Rectal smooth muscle tissue (tissue), 1 donor: ENCODE data around the gene THADA.
"Not testable (repeated sequence)": the region's sequence is repeated elsewhere in the genome, so short reads cannot be mapped to it uniquely, and the experiment has no call there.

Experiments used
- H3K27ac ChIP-seq: one replicate; pipeline ENCODE4 v1.7.0; 2013; ENCODE audit warnings: low read depth, low read length, inconsistent platforms
- H3K27me3 ChIP-seq: one replicate; pipeline ENCODE4 v1.7.0; 2013; ENCODE audit warnings: low read length; ENCODE audit not compliant: control insufficient read depth, insufficient read depth
- H3K36me3 ChIP-seq: one replicate; pipeline ENCODE4 v1.7.0; 2013; ENCODE audit warnings: low read length; ENCODE audit not compliant: control insufficient read depth, insufficient read depth
- H3K4me1 ChIP-seq: one replicate; pipeline ENCODE4 v1.7.0; 2013; ENCODE audit warnings: low read length; ENCODE audit not compliant: control insufficient read depth, insufficient read depth
- H3K4me3 ChIP-seq: one replicate; pipeline ENCODE4 v1.7.0; 2013; ENCODE audit warnings: low read length
- H3K9ac ChIP-seq: one replicate; pipeline ENCODE4 v1.7.0; 2013; ENCODE audit warnings: low read length

Gene THADA

GRCh38 chr2:43452318-43452731 is 143.5 kb downstream of the THADA start:
- Histone ChIP-seq H3K4me3 (no peak overlapping the region), H3K9ac (no peak overlapping the region), H3K36me3 (no peaks in the 10 kb centered on the region), H3K27ac (no peak overlapping the region), H3K27me3 (no peaks in the 10 kb centered on the region), H3K4me1 (peaks cover 11% of the 10 kb centered on the region)

GRCh38 chr2:43450617-43451016 is 145.2 kb downstream of the THADA start:
- no peak overlapping the region for H3K27ac ChIP-seq
- H3K4me3 ChIP-seq = no peak overlapping the region
- peaks cover 6% of the 10 kb centered on the region for H3K4me1 ChIP-seq
- H3K36me3 ChIP-seq = no peaks in the 10 kb centered on the region
- H3K27me3 ChIP-seq = no peaks in the 10 kb centered on the region
- no peak overlapping the region for H3K9ac ChIP-seq

- Histone ChIP-seq H3K4me3 (no peak overlapping the region), H3K36me3 (no peaks in the 10 kb centered on the region), H3K27me3 (no peaks in the 10 kb centered on the region), H3K4me1 (peaks cover 5% of the 10 kb centered on the region), H3K27ac (no peak overlapping the region), H3K9ac (no peak overlapping the region)
Observed at GRCh38 chr2:43448822-43449110, 147.1 kb downstream of the THADA start.

- Histone ChIP-seq H3K27ac (no peak overlapping the region), H3K36me3 (no peaks in the 10 kb centered on the region), H3K27me3 (no peaks in the 10 kb centered on the region), H3K9ac (no peak overlapping the region), H3K4me1 (no peaks in the 10 kb centered on the region), H3K4me3 (no peak overlapping the region)
Observed at GRCh38 chr2:43448011-43448821, 147.6 kb downstream of the THADA start.

- H3K27ac ChIP-seq, H3K4me3 ChIP-seq: not testable (repeated sequence)
Observed at GRCh38 chr2:43446755-43447154, 149.1 kb downstream of the THADA start.

GRCh38 chr2:43445781-43446180 is 150.1 kb downstream of the THADA start:
- Histone ChIP-seq H3K4me3 (no peak overlapping the region), H3K27ac (peak overlapping the region; percentile 46), H3K4me1 (peaks cover 11% of the 10 kb centered on the region)

More at GRCh38 chr2:43446755-43447154, 149.1 kb downstream of the THADA start:
- H3K27me3 ChIP-seq, H3K36me3 ChIP-seq, H3K9ac ChIP-seq, H3K4me1 ChIP-seq: not testable (repeated sequence)

GRCh38 chr2:43444989-43445645 is 150.7 kb downstream of the THADA start:
- H3K4me3 ChIP-seq = no peak overlapping the region
- H3K27ac ChIP-seq = peak overlapping the region; percentile 46
- no peaks in the 10 kb centered on the region for H3K36me3 ChIP-seq
- peaks cover 15% of the 10 kb centered on the region for H3K4me1 ChIP-seq
- H3K27me3 ChIP-seq = no peaks in the 10 kb centered on the region
- H3K9ac ChIP-seq = no peak overlapping the region

More at GRCh38 chr2:43445781-43446180, 150.1 kb downstream of the THADA start:
- Histone ChIP-seq H3K27me3 (no peaks in the 10 kb centered on the region), H3K36me3 (no peaks in the 10 kb centered on the region), H3K9ac (no peak overlapping the region)

- no peak overlapping the region for H3K4me3 ChIP-seq
- H3K27ac ChIP-seq = no peak overlapping the region
- H3K36me3 ChIP-seq = no peaks in the 10 kb centered on the region
- H3K9ac ChIP-seq = no peak overlapping the region
- H3K27me3 ChIP-seq = no peaks in the 10 kb centered on the region
- peaks cover 15% of the 10 kb centered on the region for H3K4me1 ChIP-seq
Observed at GRCh38 chr2:43443282-43443681, 152.6 kb downstream of the THADA start.

- H3K9ac ChIP-seq = no peak overlapping the region
- peak overlapping the region; percentile 57 for H3K27ac ChIP-seq
- no peaks in the 10 kb centered on the region for H3K27me3 ChIP-seq
- H3K4me3 ChIP-seq = no peak overlapping the region
- H3K4me1 ChIP-seq = peaks cover 15% of the 10 kb centered on the region
- H3K36me3 ChIP-seq = no peaks in the 10 kb centered on the region
Observed at GRCh38 chr2:43441195-43441594, 154.6 kb downstream of the THADA start.

GRCh38 chr2:43438858-43439655 is 156.8 kb downstream of the THADA start:
- Histone ChIP-seq H3K4me3 (no peak overlapping the region), H3K27me3 (no peaks in the 10 kb centered on the region), H3K36me3 (no peaks in the 10 kb centered on the region), H3K4me1 (peaks cover 15% of the 10 kb centered on the region), H3K9ac (no peak overlapping the region), H3K27ac (no peak overlapping the region)

GRCh38 chr2:43438342-43438741 is 157.5 kb downstream of the THADA start:
- H3K36me3 ChIP-seq = no peaks in the 10 kb centered on the region
- H3K27ac ChIP-seq = no peak overlapping the region
- H3K9ac ChIP-seq = no peak overlapping the region
- no peaks in the 10 kb centered on the region for H3K27me3 ChIP-seq
- peaks cover 15% of the 10 kb centered on the region for H3K4me1 ChIP-seq
- no peak overlapping the region for H3K4me3 ChIP-seq

- H3K27me3 ChIP-seq = no peaks in the 10 kb centered on the region
Observed at GRCh38 chr2:43437363-43437762, 158.5 kb downstream of the THADA start.

More at GRCh38 chr2:43437363-43437762, 158.5 kb downstream of the THADA start:
- H3K9ac ChIP-seq = no peak overlapping the region
- no peak overlapping the region for H3K27ac ChIP-seq
- H3K4me1 ChIP-seq = peaks cover 12% of the 10 kb centered on the region
- H3K36me3 ChIP-seq = no peaks in the 10 kb centered on the region
- H3K4me3 ChIP-seq = no peak overlapping the region
